GM21528 (cell line): ENCODE data around the gene DHRS3.

Source experiments
- ATAC-seq: cut with Tn5 transposase; IDR thresholded peaks from one replicate; pipeline ENCODE4 v1.9.1; 2021; ENCODE audit warnings: mild to moderate bottlenecking, moderate library complexity; ENCODE audit not compliant: unreplicated experiment, low FRiP score

DHRS3 gene

GRCh38 chr1:12640958-12641272 is 22.9 kb upstream of the DHRS3 start:
- no peak for ATAC-seq

DNA sequence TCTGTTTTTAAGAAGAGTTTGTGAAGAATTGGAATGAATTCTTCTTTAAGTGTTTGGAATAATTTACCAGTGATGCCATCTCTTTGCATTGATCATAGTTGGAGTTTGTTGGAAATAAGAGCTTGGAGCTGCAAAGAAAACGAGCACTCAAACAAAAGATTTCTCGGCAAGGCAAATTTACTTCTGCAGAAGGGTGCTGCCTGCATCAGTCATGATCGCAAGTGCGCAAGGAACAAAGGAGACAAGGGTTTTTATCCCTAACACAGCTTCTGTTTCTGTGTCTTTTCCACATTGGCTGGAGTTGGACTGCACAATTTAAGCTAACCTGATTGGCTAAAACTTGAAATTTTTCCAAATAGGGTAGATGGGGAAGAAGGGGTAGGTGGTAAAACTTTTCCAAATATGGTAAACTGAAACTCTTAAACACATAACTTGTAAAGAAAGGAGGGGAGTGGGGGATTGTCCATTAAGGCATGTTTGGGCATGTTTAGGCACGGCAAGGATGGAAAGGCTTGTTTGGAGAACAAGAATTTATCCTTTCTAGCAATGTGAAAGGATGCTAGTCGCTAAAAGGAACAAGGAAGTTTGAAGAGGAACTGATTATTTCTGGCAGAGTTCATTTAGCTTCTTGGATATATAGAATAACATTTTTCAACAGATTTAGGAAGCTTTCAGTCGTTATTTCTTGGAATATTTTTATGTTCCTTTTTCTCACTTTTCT is 22.4 kb upstream of the DHRS3 start:
- ATAC-seq = no peak

DNA sequence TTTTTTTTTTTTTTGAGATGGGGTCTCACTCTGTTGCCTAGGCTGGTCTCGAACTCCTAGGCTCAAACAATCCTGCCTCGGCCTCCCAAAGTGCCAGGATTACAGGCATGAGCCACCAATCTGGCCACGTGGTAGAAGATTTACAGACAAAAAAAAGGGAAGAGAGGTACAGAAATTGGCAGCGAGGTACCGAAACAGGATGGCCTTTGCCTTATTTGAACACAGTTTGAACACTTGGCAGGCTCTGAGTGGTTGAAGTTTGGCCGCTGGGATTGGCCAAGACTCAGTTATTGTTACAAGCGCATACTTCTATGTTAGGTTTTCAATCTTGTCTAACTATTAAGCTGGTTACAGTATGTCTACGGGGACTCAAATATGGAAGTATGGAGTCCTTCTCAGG is 19.7 kb upstream of the DHRS3 start:
- ATAC-seq = no peak

GRCh38 chr1:12636098-12636950 is 18.3 kb upstream of the DHRS3 start:
- ATAC-seq = no peak

DNA sequence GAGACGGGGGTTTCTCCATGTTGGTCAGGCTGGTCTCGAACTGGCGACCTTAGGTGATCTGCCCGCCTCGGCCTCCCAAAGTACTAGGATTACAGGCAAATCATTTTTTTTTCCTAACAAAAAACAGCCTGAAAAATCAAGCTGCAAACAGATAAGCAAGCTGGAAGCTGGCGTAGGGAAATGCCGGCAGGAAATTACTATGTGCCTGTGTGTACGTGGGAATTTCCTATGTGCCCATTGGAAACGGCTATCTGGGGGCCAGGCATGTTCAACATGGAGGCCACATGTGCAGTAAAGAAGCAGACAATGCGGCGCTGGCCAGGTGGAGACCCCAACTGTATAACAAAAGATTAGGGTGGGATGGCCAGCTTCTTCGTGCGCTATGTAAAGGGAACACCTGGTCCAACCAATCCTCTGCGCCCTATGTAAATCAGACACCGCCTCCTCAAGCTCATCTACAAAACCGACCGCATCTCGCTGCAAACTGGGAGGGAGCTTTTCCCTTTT is 16.7 kb upstream of the DHRS3 start:
- no peak for ATAC-seq

DNA sequence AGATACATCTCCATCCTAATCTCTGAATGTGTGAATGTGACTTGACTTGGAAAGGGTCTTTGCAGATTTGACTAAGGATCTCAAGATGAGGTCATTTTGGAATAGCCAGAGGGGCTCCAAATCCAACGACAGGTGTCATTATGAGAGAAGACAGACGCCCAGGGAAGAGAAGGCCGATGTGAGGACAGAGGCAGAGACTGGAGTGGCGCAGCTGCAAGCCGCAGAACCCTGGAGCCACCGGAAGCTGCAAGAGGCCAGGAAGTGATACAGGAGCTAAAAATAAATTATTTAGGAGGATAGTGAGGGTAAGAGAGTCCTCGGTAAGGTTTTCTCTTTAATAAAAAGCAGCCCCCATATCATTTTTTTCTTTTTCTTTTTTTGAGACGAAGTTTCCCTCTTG is 16.1 kb upstream of the DHRS3 start:
- ATAC-seq = no peak

DNA sequence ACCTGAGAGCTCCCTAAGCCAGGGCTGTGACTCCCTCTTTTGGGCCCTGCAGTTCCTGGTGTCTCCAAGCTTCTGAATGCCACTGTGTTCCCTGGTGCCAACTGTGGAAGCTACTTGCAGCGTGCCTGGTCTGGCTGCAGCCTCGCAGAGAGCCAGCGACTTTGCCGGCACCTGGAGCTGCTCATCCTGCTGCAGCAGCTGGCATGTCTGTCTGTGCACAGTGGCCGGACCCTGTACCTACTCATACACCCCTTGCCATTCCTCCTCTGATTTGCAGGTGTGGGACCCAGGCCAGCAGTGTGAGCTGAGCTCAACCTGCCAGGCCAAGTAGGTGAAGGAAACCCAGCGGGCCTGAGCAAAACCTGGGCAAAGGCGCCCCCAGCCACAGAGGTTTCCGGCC is 13.6 kb upstream of the DHRS3 start:
- ATAC-seq = no peak

- no peak for ATAC-seq
Observed at GRCh38 chr1:12630946-12631530, 13.0 kb upstream of the DHRS3 start.

DNA sequence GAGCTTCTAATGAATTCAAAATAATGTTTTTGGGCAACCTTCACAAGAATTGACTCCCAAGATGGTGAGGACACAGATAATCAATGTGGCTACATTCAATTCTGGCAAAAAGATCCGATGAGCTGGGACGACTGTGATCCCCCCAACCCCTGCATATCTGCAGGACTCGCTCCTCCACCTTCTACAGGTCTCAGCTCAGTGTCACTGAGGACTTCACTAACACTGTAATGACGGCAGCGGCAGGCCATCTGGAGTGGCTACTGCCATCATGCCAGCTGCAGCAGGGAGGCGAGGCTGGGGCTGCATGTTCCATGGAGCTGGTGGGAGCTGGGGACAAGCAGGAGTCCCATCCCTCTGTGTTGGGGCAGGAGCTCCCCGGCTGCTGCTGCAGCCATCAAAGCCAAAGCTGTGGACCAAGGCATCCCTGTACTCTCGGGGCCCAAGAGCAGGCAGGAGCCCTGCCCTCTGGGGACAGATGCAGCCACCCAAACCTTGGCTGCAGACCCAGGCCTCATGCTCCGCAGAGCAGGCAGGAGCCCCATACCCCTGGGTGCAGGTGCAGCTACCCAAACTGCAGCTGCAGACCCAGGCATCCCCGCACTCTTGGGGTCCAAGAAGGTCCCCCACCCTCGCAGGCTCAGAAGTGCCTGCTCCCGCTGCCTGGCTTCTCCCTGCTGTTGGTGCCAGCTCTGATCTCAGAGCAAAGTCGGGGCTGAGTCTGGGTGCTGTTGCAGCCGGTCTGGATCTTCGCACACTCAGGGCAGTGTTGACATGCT is 12.2 kb upstream of the DHRS3 start:
- no peak for ATAC-seq

- ATAC-seq = no peak
Observed at GRCh38 chr1:12629511-12629956, 11.5 kb upstream of the DHRS3 start.

- no peak for ATAC-seq
Observed at GRCh38 chr1:12627296-12627695, 9.3 kb upstream of the DHRS3 start.

- ATAC-seq = no peak
Observed at GRCh38 chr1:12626888-12627287, 8.9 kb upstream of the DHRS3 start.

- no peak for ATAC-seq
Observed at GRCh38 chr1:12625276-12625675, 7.3 kb upstream of the DHRS3 start.

- no peak for ATAC-seq
Observed at GRCh38 chr1:12622506-12622905, 4.5 kb upstream of the DHRS3 start.

DNA sequence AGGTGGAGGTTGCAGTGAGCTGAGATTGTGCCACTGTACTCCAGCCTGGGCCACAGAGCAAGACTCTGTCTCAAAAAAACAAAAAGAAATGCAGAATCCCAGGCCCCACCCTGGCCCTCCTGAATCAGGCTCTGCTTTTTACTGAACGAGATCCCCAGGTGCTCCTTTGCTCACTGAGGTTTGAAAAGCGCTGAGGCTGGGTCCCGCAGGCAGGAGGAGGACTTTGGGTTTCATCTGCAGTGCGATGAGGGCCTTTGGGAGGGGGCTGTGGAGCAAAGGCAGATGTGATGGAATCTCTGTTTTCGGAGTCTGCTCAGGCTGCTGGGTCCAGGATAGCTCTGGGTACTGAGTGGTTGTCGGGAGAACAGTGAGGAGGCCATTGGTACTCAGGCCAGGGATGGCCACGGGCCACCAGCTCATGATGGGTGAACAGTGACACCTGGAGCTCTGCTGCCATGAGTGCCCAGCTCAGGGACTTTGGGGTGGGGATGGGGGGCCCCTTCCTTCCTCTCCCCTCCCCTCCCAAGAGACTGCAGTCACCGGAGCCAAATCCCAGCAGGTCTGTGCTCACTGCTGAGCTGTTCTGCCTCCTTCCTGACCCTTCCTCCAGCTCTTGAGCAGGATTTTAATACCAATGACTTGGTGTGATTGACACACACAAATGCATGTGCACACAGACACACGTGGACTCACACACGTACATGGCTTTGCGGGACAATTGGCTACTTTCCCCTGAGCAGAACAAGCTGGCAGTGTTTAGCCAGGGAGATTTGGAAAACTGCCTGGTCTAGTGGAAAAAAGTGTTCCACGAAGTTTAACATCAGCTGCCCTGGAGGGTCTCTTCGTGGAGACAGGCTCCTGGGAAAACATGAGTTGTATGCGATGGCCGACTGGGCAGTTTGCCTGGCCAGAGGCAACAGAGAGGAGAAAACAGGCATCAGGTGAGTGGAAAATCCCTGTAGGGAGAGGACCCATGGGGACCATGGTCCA is 3.6 kb upstream of the DHRS3 start:
- ATAC-seq = no peak

DNA sequence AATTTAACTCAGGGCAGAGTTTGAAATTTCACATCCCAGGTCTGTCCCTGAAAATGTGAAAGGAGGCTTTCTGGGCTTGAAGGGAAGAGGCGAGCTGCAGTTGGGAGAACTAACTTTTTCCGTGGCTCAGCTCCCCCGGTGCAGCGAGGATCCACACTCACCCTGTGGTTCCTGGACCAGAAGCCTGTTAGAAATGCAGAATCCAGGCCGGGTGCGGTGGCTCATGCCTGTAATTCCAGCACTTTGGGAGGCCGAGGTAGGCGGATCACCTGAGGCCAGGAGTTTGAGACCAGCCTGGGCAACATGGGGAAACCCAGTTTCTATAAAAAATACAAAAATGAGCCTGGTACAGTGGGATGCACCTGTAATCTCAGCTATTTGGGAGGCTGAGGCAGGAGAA is 2.9 kb upstream of the DHRS3 start:
- ATAC-seq = no peak

DNA sequence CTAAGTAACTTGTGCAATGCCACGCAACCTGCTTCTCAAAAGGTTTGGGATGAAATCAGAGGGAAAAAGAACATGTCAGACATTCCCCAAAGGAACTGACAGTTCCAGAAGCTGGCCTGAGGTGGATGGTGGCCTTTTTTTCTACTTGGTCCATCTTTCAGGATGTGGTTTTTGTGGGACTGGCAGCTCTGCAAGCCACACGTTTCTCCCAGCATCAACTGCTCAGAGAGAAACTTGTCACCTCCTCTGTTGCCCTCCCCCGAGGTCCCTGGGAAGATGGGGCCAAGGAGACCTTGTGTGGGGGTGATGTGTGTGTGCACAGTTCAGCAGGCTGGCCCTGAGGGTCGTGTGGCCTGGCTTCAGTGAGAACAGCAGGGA is 2.5 kb upstream of the DHRS3 start:
- ATAC-seq = no peak

- no peak for ATAC-seq
Observed at GRCh38 chr1:12619792-12620487, 1.9 kb upstream of the DHRS3 start.
